Retinal pigment epithelial cell (primary cell): ENCODE results near the gene GRIA4.

ENCODE experiments used
- DNase-seq: peaks from one replicate; pipeline ENCODE4 v3.0.0-alpha.2; 2010; ENCODE audit warnings: low read depth
- H3K4me3 ChIP-seq: 2 replicates; pipeline ENCODE4 v1.5.1; 2011; ENCODE audit warnings: mild to moderate bottlenecking, low read length, control low read depth, moderate library complexity
- CTCF ChIP-seq: conservative IDR thresholded peaks from 2 replicates; pipeline ENCODE4 v1.5.1; 2011; ENCODE audit warnings: low read depth, low read length, control low read depth, inconsistent platforms

GRIA4 gene

GRCh38 chr11:106031202-106031810 is 421.4 kb downstream of the GRIA4 start:
- H3K4me3 ChIP-seq, result no peak overlapping the region
- no peak for DNase-seq
- TF ChIP-seq CTCF, result no peak
